Osteoblast (primary cell): Measurements from ENCODE around the gene PPOX. TPM values are rescaled to one million over a fixed set of nuclear protein-coding genes. Genes with fewer than 3 reads are reported as not detected.
A peak's percentile ranks its signal among the peaks of the same experiment; 100 is the strongest.

ENCODE experiments used
- DNase-seq: peaks from one replicate; pipeline ENCODE4 v3.0.0; 2011; ENCODE audit warnings: low spot score, mixed read lengths; ENCODE audit not compliant: insufficient read length; ENCODE audit errors: missing footprints
- H2AFZ ChIP-seq: 2 replicates; pipeline ENCODE4 v1.6.0; 2011; ENCODE audit warnings: mild to moderate bottlenecking, low read length
- H3K27ac ChIP-seq: 2 replicates; pipeline ENCODE4 v1.5.1; 2011; ENCODE audit warnings: mild to moderate bottlenecking, low read depth, low read length, moderate library complexity
- H3K27me3 ChIP-seq: 2 replicates; pipeline ENCODE4 v1.6.0; 2012; ENCODE audit warnings: mild to moderate bottlenecking, control low read depth, inconsistent platforms, low read length, moderate library complexity; ENCODE audit not compliant: insufficient read depth
- H3K36me3 ChIP-seq: 2 replicates; pipeline ENCODE4 v1.5.1; 2011; ENCODE audit warnings: mild to moderate bottlenecking, low read length, control low read depth, moderate library complexity; ENCODE audit not compliant: insufficient read depth
- H3K4me1 ChIP-seq: 2 replicates; pipeline ENCODE4 v1.5.1; 2011; ENCODE audit warnings: mild to moderate bottlenecking, low read length, control low read depth, moderate library complexity; ENCODE audit not compliant: insufficient read depth
- H3K4me2 ChIP-seq: 2 replicates; pipeline ENCODE4 v1.6.0; 2011; ENCODE audit warnings: mild to moderate bottlenecking, low read length; ENCODE audit not compliant: insufficient read depth
- H3K4me3 ChIP-seq: fragments of 200-600 bp; sonication (generic); 3 replicates; pipeline ENCODE4 v1.5.1; 2012; ENCODE audit warnings: mild to moderate bottlenecking, low read length, inconsistent platforms; ENCODE audit not compliant: insufficient read depth
- H3K79me2 ChIP-seq: 2 replicates; pipeline ENCODE4 v1.6.0; 2012; ENCODE audit warnings: mild to moderate bottlenecking, low read length, control low read depth, inconsistent platforms; ENCODE audit not compliant: insufficient read depth
- H3K9me3 ChIP-seq: 2 replicates; pipeline ENCODE4 v1.5.1; 2011; ENCODE audit warnings: low read depth, low read length, control low read depth
- H4K20me1 ChIP-seq: 2 replicates; pipeline ENCODE4 v1.6.0; 2012; ENCODE audit warnings: mild to moderate bottlenecking, low read length, control low read depth; ENCODE audit not compliant: insufficient read depth
- total RNA-seq: library from RNA; depleted of rRNA; stranded (reverse); fragments of >200 nt; gene quantifications from 2 replicates; pipeline ENCODE4 v1.2.3, GENCODE V29; 2012
- TF ChIP-seq, protein P1 (sequence below): IDR thresholded peaks from 2 replicates; pipeline ENCODE4 v1.5.1; 2011; ENCODE audit warnings: mild to moderate bottlenecking, low read depth, low read length, moderate library complexity; ENCODE audit errors: extremely low read depth

PPOX gene
- total RNA-seq, 1 donor, result 19.5 TPM

DNA sequence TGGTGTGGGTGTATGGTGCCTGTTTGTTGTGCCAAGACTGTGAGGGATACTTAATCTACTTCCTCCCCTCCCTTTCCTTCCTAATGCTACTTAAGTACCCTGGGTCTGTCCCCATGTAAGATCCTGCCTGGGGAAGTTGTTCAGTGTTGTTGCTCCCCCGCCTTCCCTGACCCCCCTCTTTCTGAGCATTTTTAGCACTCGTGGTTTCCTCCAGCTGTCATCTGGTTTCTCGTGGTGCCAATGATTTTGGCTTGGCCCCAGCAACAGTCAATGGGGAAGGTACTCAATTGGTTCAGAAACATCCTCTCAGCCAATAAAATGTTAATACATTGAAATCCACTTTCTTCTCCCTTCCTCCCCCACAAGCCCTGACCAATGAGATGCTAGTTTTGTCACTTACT lies 19.1 kb downstream of the PPOX start:
- no peaks in the 10 kb centered on the region for H3K27me3 ChIP-seq
- H3K36me3 ChIP-seq, result no peaks in the 10 kb centered on the region
- H3K27ac ChIP-seq, result peak overlapping the region; percentile 53
- H3K79me2 ChIP-seq, result no peaks in the 10 kb centered on the region
- peaks cover 21% of the 10 kb centered on the region for H3K4me1 ChIP-seq
- TF ChIP-seq, protein P1, sequence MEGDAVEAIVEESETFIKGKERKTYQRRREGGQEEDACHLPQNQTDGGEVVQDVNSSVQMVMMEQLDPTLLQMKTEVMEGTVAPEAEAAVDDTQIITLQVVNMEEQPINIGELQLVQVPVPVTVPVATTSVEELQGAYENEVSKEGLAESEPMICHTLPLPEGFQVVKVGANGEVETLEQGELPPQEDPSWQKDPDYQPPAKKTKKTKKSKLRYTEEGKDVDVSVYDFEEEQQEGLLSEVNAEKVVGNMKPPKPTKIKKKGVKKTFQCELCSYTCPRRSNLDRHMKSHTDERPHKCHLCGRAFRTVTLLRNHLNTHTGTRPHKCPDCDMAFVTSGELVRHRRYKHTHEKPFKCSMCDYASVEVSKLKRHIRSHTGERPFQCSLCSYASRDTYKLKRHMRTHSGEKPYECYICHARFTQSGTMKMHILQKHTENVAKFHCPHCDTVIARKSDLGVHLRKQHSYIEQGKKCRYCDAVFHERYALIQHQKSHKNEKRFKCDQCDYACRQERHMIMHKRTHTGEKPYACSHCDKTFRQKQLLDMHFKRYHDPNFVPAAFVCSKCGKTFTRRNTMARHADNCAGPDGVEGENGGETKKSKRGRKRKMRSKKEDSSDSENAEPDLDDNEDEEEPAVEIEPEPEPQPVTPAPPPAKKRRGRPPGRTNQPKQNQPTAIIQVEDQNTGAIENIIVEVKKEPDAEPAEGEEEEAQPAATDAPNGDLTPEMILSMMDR, result no peak
- no peaks in the 10 kb centered on the region for H4K20me1 ChIP-seq
- H3K4me3 ChIP-seq, result peak overlapping the region; percentile 48
- H3K4me2 ChIP-seq, result peak overlapping the region; percentile 72
- peak; percentile 93 for DNase-seq
- H3K9me3 ChIP-seq, result no peaks in the 10 kb centered on the region
- H2AFZ ChIP-seq, result peak overlapping the region; percentile 84

DNA sequence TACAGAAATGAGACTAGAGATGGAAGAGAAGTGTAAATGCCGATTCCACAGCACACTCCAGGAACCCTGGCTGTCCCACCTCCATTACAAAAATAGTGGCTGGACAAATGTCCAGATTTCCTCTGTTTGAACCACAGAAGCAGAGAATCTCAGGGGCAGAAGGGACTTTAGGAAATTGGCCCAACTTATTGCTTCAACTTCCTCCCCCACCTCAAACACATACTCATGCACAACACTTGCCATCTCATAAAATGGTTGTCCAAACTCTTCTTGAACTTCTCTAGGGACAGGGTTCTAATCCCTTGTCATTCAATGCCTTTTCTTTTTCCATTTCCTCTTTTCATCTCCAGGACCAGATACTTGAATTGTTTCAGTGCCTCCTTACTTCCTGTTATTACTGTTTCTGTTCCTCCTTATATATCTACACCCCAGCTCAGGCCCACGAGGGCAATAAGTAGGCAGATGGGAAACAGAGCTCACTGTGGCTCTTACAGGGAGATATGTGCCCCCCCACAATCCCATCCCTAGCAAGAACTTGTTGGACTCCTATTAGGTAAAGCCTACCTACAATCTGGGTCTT lies 19.6 kb downstream of the PPOX start:
- H3K79me2 ChIP-seq, result no peaks in the 10 kb centered on the region
- no peaks in the 10 kb centered on the region for H3K9me3 ChIP-seq
- H3K27me3 ChIP-seq, result no peaks in the 10 kb centered on the region
- DNase-seq, result no peak
- H3K4me2 ChIP-seq, result peak overlapping the region; percentile 72
- peak overlapping the region; percentile 53 for H3K27ac ChIP-seq
- peaks cover 21% of the 10 kb centered on the region for H3K4me1 ChIP-seq
- H3K4me3 ChIP-seq, result peak overlapping the region; percentile 12
- peaks cover under 1% of the 10 kb centered on the region for H3K36me3 ChIP-seq
- H2AFZ ChIP-seq, result peak overlapping the region; percentile 84
- no peaks in the 10 kb centered on the region for H4K20me1 ChIP-seq
- TF ChIP-seq, protein P1, result no peak

DNA sequence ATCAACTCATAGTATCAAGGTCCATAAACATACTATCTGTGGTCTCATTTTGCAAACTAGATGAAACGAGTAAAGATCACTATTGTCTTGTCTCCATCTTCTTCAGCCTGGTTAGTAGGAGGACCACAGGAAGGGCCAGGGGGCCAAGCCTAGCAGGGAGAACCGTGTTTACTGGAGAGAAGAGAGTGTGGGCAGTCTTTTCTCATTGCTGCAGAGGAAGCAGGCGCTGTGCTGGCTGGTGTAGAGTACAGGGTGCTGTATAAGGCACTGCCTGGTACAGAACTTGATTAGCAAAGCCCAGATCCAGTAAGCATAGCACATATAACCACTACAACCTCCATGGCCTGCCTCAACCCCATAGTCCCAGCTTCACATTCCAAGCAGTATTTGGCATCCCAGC lies 21.1 kb downstream of the PPOX start:
- no peaks in the 10 kb centered on the region for H3K9me3 ChIP-seq
- no peak overlapping the region for H3K4me2 ChIP-seq
- no peak overlapping the region for H3K27ac ChIP-seq
- no peaks in the 10 kb centered on the region for H3K79me2 ChIP-seq
- H2AFZ ChIP-seq, result no peak overlapping the region
- H3K36me3 ChIP-seq, result peaks cover 15% of the 10 kb centered on the region
- no peak for DNase-seq
- no peaks in the 10 kb centered on the region for H4K20me1 ChIP-seq
- H3K4me1 ChIP-seq, result peaks cover 17% of the 10 kb centered on the region
- H3K4me3 ChIP-seq, result no peak overlapping the region
- TF ChIP-seq, protein P1, result no peak
- no peaks in the 10 kb centered on the region for H3K27me3 ChIP-seq

DNA sequence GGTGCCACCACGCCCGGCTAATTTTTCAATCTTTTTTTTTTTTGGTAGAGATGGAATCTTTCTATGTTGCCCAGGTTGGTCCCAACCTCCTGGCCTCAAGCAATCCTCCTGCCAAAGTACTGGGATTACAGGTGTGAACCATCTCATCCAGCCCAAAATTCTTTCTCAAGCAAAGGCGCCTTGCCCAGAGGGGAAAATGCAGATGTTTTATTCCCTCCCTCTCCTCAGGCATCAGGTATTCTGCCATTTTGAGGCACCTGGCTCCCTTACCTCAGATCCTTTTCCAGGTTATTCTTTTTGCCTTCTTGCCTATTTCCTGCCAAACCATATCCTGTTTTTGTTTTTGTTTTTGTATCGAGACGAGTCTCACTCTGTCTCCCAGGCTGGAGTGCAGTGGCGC lies 22.2 kb downstream of the PPOX start:
- Histone ChIP-seq H3K9me3 (no peaks in the 10 kb centered on the region), H4K20me1 (no peaks in the 10 kb centered on the region), H3K4me2 (no peak overlapping the region), H3K36me3 (peaks cover 17% of the 10 kb centered on the region), H3K27ac (no peak overlapping the region), H3K4me1 (peaks cover 15% of the 10 kb centered on the region), H2AFZ (no peak overlapping the region), H3K4me3 (no peak overlapping the region), H3K27me3 (no peaks in the 10 kb centered on the region), H3K79me2 (no peaks in the 10 kb centered on the region)
- DNase-seq, result no peak
- TF ChIP-seq, protein P1, result no peak
